ENCODE measurements around the gene MUC21. TPM values are rescaled to one million over a fixed set of nuclear protein-coding genes. Genes with fewer than 3 reads are reported as not detected.

The MUC21 gene
- total RNA-seq, 1 donor from 2014 or later, result not detected

DNA sequence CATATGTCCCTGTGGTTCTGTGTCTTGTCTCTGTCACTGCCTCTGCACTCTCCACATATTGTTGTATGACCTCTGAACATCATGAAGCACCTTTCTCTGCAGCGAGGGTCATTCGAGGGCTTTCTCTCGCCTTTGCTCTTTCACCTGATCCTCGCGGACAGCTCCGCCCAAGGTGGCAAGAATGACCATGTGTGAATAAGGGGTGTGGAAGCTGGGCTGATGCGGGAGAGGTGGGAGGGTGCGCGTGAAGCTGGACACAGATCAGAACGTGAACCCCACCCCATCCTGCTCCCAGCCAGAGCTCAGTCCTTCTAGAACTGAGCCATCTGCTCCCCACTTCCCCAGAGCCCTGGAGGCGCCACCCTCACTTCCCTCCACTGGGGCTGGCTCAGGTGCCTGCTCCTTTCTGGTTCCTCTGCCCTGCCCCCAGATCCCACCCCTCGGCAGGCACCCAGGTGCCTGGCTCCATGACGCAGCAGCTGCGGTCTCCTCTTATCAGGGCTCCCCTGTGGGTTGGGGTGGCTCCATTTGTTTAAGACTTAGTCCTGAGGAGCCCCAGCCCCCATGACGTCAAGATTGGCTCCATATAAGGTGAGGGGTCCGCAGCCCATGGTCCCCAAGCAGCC, 43.0 kb upstream of the MUC21 start, which contains the start of gene MUCL3:
Gene MUCL3, plus strand, starts transcription at position 613 of the 626 bp plus-strand sequence. CDS start 27 bp downstream, outside the sequence.
- Mint-ChIP-seq H3K4me1 (ENCODE audit: unreplicated experiment) (peaks cover 11% of the 10 kb centered on the region), H3K36me3 (ENCODE audit: unreplicated experiment) (no peaks in the 10 kb centered on the region), H3K27me3 (ENCODE audit: unreplicated experiment) (peaks cover 2% of the 10 kb centered on the region), H3K4me3 (ENCODE audit: unreplicated experiment) (no peak within 1 kb of the TSS), H3K9me3 (ENCODE audit: unreplicated experiment) (no peaks in the 10 kb centered on the region), H3K27ac (ENCODE audit: unreplicated experiment) (no peak within 1 kb of the TSS)
- TF ChIP-seq, protein P1, sequence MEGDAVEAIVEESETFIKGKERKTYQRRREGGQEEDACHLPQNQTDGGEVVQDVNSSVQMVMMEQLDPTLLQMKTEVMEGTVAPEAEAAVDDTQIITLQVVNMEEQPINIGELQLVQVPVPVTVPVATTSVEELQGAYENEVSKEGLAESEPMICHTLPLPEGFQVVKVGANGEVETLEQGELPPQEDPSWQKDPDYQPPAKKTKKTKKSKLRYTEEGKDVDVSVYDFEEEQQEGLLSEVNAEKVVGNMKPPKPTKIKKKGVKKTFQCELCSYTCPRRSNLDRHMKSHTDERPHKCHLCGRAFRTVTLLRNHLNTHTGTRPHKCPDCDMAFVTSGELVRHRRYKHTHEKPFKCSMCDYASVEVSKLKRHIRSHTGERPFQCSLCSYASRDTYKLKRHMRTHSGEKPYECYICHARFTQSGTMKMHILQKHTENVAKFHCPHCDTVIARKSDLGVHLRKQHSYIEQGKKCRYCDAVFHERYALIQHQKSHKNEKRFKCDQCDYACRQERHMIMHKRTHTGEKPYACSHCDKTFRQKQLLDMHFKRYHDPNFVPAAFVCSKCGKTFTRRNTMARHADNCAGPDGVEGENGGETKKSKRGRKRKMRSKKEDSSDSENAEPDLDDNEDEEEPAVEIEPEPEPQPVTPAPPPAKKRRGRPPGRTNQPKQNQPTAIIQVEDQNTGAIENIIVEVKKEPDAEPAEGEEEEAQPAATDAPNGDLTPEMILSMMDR (IDR thresholded peaks at IDR 0.05), result no peak
- DNase-seq (ENCODE audit: extremely low spot score, unreplicated experiment), result no peak

GRCh38 chr6:30942338-30943060, 41.0 kb upstream of the MUC21 start:
- DNase-seq (ENCODE audit: extremely low spot score, unreplicated experiment), result no peak
- no peaks in the 10 kb centered on the region for H3K36me3 Mint-ChIP-seq (ENCODE audit: unreplicated experiment)
- TF ChIP-seq, protein P1 (IDR thresholded peaks at IDR 0.05), result peak; percentile 63
- no peaks in the 10 kb centered on the region for H3K9me3 Mint-ChIP-seq (ENCODE audit: unreplicated experiment)
- no peak overlapping the region for H3K4me3 Mint-ChIP-seq (ENCODE audit: unreplicated experiment)
- no peak overlapping the region for H3K27ac Mint-ChIP-seq (ENCODE audit: unreplicated experiment)
- peaks cover 5% of the 10 kb centered on the region for H3K27me3 Mint-ChIP-seq (ENCODE audit: unreplicated experiment)
- peaks cover 11% of the 10 kb centered on the region for H3K4me1 Mint-ChIP-seq (ENCODE audit: unreplicated experiment)

DNA sequence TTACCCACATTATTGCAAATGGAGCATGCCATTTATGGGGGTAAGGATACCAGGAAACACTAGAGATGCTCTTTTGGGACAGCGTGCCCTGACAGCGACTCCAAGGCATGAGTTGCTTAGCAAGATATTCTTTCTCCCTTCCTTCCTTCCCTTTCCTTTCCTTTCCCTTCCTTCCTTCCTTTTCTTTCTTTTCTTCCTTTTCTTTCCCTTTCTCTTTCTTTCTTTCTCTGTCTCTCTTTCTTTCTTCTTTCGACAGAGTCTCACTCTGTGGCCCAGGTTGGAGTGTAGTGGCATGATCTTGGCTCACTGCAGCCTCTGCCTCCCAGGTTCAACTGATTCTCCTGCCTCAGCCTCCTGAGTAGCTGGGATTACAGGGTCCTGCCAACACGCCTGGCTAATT, 39.5 kb upstream of the MUC21 start:
- no peak for DNase-seq (ENCODE audit: extremely low spot score, unreplicated experiment)
- H3K27ac Mint-ChIP-seq (ENCODE audit: unreplicated experiment), result no peak overlapping the region
- H3K4me1 Mint-ChIP-seq (ENCODE audit: unreplicated experiment), result peaks cover 11% of the 10 kb centered on the region
- TF ChIP-seq, protein P1 (IDR thresholded peaks at IDR 0.05), result no peak
- H3K36me3 Mint-ChIP-seq (ENCODE audit: unreplicated experiment), result no peaks in the 10 kb centered on the region
- no peaks in the 10 kb centered on the region for H3K9me3 Mint-ChIP-seq (ENCODE audit: unreplicated experiment)
- H3K27me3 Mint-ChIP-seq (ENCODE audit: unreplicated experiment), result peaks cover 20% of the 10 kb centered on the region
- no peak overlapping the region for H3K4me3 Mint-ChIP-seq (ENCODE audit: unreplicated experiment)

DNA sequence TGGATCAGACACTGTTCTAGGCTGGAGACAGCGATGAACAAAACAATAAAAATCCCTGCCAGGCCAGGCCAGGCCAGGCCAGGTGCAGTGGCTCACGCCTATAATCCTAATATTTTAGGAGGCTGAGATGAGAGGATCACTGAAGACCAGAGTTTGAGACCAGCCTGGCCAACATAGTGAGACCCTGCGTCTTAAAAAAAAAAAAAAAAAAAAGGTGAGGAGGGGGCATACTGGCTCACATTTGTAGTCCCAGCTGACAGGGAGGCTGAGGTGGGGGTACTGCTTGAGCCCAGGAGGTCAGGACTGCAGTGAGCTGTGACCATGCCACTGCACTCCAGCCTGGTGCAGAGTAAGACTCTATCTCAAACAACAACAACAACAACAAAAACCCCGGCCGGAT, 38.2 kb upstream of the MUC21 start:
- Mint-ChIP-seq H3K36me3 (ENCODE audit: unreplicated experiment) (no peaks in the 10 kb centered on the region), H3K27ac (ENCODE audit: unreplicated experiment) (no peak overlapping the region), H3K9me3 (ENCODE audit: unreplicated experiment) (no peaks in the 10 kb centered on the region), H3K27me3 (ENCODE audit: unreplicated experiment) (peaks cover 31% of the 10 kb centered on the region), H3K4me3 (ENCODE audit: unreplicated experiment) (no peak overlapping the region), H3K4me1 (ENCODE audit: unreplicated experiment) (peaks cover 11% of the 10 kb centered on the region)
- DNase-seq (ENCODE audit: extremely low spot score, unreplicated experiment), result no peak
- TF ChIP-seq, protein P1 (IDR thresholded peaks at IDR 0.05), result no peak

- no peak for DNase-seq (ENCODE audit: extremely low spot score, unreplicated experiment)
- no peaks in the 10 kb centered on the region for H3K9me3 Mint-ChIP-seq (ENCODE audit: unreplicated experiment)
- H3K4me3 Mint-ChIP-seq (ENCODE audit: unreplicated experiment), result no peak overlapping the region
- peaks cover 7% of the 10 kb centered on the region for H3K4me1 Mint-ChIP-seq (ENCODE audit: unreplicated experiment)
- TF ChIP-seq, protein P1 (IDR thresholded peaks at IDR 0.05), result no peak
- no peaks in the 10 kb centered on the region for H3K36me3 Mint-ChIP-seq (ENCODE audit: unreplicated experiment)
- H3K27ac Mint-ChIP-seq (ENCODE audit: unreplicated experiment), result no peak overlapping the region
- peaks cover 50% of the 10 kb centered on the region for H3K27me3 Mint-ChIP-seq (ENCODE audit: unreplicated experiment)
Observed at GRCh38 chr6:30947231-30947630, 36.3 kb upstream of the MUC21 start.
